Kidney tubule cell (primary cell): ENCODE measurements around the gene FA2H.

Experiments
- DNase-seq: peaks from one replicate; pipeline ENCODE4 v3.0.0-alpha.2; 2018; ENCODE audit warnings: low spot score

The FA2H gene

GRCh38 chr16:74743668-74744299 lies 30.8 kb downstream of the FA2H start:
- peak; percentile 99 for DNase-seq

GRCh38 chr16:74743045-74743667 lies 31.5 kb downstream of the FA2H start:
- DNase-seq: no peak

GRCh38 chr16:74742051-74742481 lies 32.6 kb downstream of the FA2H start:
- DNase-seq: no peak

- peak; percentile 71 for DNase-seq
Measured at GRCh38 chr16:74740795-74741304, 33.8 kb downstream of the FA2H start.

GRCh38 chr16:74739275-74739674 lies 35.3 kb downstream of the FA2H start:
- no peak for DNase-seq

GRCh38 chr16:74738816-74739215 lies 35.8 kb downstream of the FA2H start:
- DNase-seq: no peak

- peak; percentile 89 for DNase-seq
Measured at GRCh38 chr16:74738113-74738541, 36.5 kb downstream of the FA2H start.

- DNase-seq: no peak
Measured at GRCh38 chr16:74737521-74737920, 37.1 kb downstream of the FA2H start.

GRCh38 chr16:74736531-74737157 lies 38.0 kb downstream of the FA2H start:
- DNase-seq: no peak

- no peak for DNase-seq
Measured at GRCh38 chr16:74735554-74735953, 39.1 kb downstream of the FA2H start.

GRCh38 chr16:74735162-74735452 lies 39.5 kb downstream of the FA2H start:
- no peak for DNase-seq

GRCh38 chr16:74734361-74735161 lies 40.1 kb downstream of the FA2H start:
- no peak for DNase-seq

- no peak for DNase-seq
Measured at GRCh38 chr16:74732707-74733350, 41.8 kb downstream of the FA2H start.

- no peak for DNase-seq
Measured at GRCh38 chr16:74731853-74732477, 42.7 kb downstream of the FA2H start.

GRCh38 chr16:74729783-74730683 lies 44.6 kb downstream of the FA2H start:
- DNase-seq: peak; percentile 29

- no peak for DNase-seq
Measured at GRCh38 chr16:74727903-74728302, 46.7 kb downstream of the FA2H start.

- no peak for DNase-seq
Measured at GRCh38 chr16:74726716-74727115, 47.9 kb downstream of the FA2H start.

GRCh38 chr16:74725651-74726455 lies 48.8 kb downstream of the FA2H start:
- DNase-seq: no peak

GRCh38 chr16:74724820-74725549 lies 49.6 kb downstream of the FA2H start:
- DNase-seq: no peak
